H1 (cell line): ENCODE measurements around the gene RBFOX1. TPM values are rescaled to one million over a fixed set of nuclear protein-coding genes. Genes with fewer than 3 reads are reported as not detected.

Experiments
- BACH1 ChIP-seq: IDR thresholded peaks from 2 replicates; pipeline ENCODE4 v1.6.1; 2012; ENCODE audit warnings: low read length, improper control_type of control experiment
- CHD2 ChIP-seq: IDR thresholded peaks from 2 replicates; pipeline ENCODE4 v1.6.1; 2012; ENCODE audit warnings: low read length, improper control_type of control experiment
- CTBP2 ChIP-seq: IDR thresholded peaks from 2 replicates; pipeline ENCODE4 v1.7.0; 2011; ENCODE audit warnings: borderline replicate concordance, mild to moderate bottlenecking, moderate library complexity, mixed read lengths, low read length; ENCODE audit not compliant: insufficient read depth, insufficient read length
- CTCF ChIP-seq, 3 experiments: IDR thresholded peaks; 1 replicate in 2 of 3; 2 replicates in 1 of 3; pipeline versions ENCODE4 v1.5.1 to v1.6.1; 2011; ENCODE audit warnings: low read length in 3 of 3, mild to moderate bottlenecking in 3 of 3, inconsistent platforms in 2 of 3, low read depth in 1 of 3, moderate library complexity in 1 of 3; ENCODE audit not compliant: insufficient read depth in 1 of 3; ENCODE audit errors: control extremely low read depth in 1 of 3
- KDM5A ChIP-seq: fragments of 200-600 bp; IDR thresholded peaks from 2 replicates; pipeline ENCODE4 v1.7.1; 2012; ENCODE audit warnings: mild to moderate bottlenecking, low read length, inconsistent platforms, mixed read lengths
- POLR2AphosphoS5 ChIP-seq: IDR thresholded peaks from 2 replicates; pipeline ENCODE4 v1.6.1; 2011; ENCODE audit warnings: low read depth, low read length
- SRF ChIP-seq: IDR thresholded peaks from 2 replicates; pipeline ENCODE4 v1.6.1; 2011; ENCODE audit warnings: mild to moderate bottlenecking, low read depth, low read length, moderate library complexity
- polyA plus RNA-seq, 7 experiments: library from polyadenylated mRNA; depleted of rRNA in 3 of 7; stranded (reverse) in 5 of 7; unstranded in 2 of 7; fragments of >200 nt in 5 of 7; fragments of 200-250 nt in 2 of 7; gene quantifications; 1 replicate in 5 of 7; 2 replicates in 1 of 7; 4 replicates in 1 of 7; pipeline versions ENCODE4 v1.2.1 to v1.2.3, GENCODE V29; 2011 to 2013; ENCODE audit warnings: missing spikeins in 2 of 7, mixed read lengths in 2 of 7
- total RNA-seq: library from RNA; stranded (reverse); fragmentation: NEBNext Ultra II Directional; extraction: Animal tissue kit (Norgen Biotek cat#: 25700); gene quantifications from 2 replicates; pipeline ENCODE4 v1.2.1, GENCODE V29; 2021

The RBFOX1 gene
- total and polyA plus RNA-seq, 2 of the 8 experiments (the other 6 are each of a cell fraction or from before 2014, with no cell fraction given) = 1.7 to 2.8 TPM

GRCh38 chr16:7703672-7704071, 371.0 kb downstream of the RBFOX1 start (continued):
- TF ChIP-seq BACH1 = no peak
- TF ChIP-seq POLR2AphosphoS5 = no peak
- TF ChIP-seq SRF = no peak
- no peak for TF ChIP-seq CTCF (IDR thresholded peaks at IDR 0.05; ENCODE audit: control extremely low read depth in 1 of 3, insufficient read depth in 1 of 3, low read depth in 1 of 3, low read length in 3 of 3)
- TF ChIP-seq CTBP2 = no peak
- no peak for TF ChIP-seq CHD2
- TF ChIP-seq KDM5A = no peak
